ENCODE results near the gene METTL1.

DNA sequence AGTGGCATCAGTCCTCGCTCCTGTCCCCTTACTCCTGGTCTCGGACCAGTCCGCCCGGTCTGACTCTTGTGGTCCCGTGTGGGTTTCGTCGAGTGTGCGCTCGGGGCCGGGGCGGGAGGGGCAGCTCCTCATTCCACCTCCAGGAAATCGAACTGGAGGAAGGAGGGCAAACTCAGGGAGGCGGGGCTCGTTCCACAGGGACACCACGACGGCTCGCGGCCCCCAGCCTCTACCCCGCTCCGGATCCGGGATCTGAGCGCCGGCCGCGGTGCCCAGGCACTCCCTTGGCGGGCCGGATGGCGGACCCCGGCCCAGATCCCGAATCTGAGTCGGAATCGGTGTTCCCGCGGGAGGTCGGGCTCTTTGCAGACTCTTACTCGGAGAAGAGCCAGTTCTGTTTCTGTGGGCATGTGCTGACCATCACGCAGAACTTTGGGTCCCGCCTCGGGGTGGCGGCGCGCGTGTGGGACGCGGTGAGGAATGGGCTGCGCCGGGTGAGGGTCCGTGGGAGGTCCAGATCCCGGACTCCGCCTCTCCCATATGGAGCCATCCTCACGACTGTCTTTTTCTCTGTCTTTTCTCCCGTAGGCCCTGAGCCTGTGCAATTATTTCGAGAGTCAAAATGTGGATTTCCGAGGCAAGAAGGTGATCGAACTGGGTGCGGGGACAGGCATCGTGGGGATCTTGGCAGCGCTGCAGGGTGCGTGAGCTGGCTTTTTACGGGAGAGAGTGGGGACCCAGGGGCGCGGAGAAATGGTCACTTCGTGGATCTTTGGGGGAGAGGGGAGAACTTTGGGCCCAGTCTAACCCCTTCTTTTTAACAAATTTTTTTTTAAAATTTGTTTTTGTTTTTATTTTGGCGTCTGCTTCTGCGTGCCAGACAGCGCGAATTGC is 771 bp upstream of the METTL1 start, which contains the start of gene EEF1AKMT3:
- TF ChIP-seq FOXK2 (IDR thresholded peaks at IDR 0.05) (no peak), ARNT (IDR thresholded peaks at IDR 0.05) (no peak), FOXA1 (IDR thresholded peaks at IDR 0.05) (no peak), PKNOX1 (IDR thresholded peaks at IDR 0.05) (no peak), ELF4 (IDR thresholded peaks at IDR 0.05) (no peak), SP1 (IDR thresholded peaks at IDR 0.05) (no peak), HDGF (IDR thresholded peaks at IDR 0.05; ENCODE audit: borderline replicate concordance) (no peak), SUZ12 (IDR thresholded peaks at IDR 0.05) (no peak), FOXM1 (IDR thresholded peaks at IDR 0.05; ENCODE audit: borderline replicate concordance) (no peak), TARDBP (IDR thresholded peaks at IDR 0.05) (no peak)
